Smooth muscle cell (in vitro differentiated cells): ENCODE measurements around the gene PEF1. TPM values are rescaled to one million over a fixed set of nuclear protein-coding genes. Genes with fewer than 3 reads are reported as not detected.

Source experiments
- DNase-seq: peaks from one replicate; lab custom pipeline; 2025; ENCODE audit not compliant: unreplicated experiment; lab: John Stamatoyannopoulos, UW
- H2AFZ ChIP-seq: fragments of 200-600 bp; sonication (generic); 2 replicates; pipeline ENCODE4 v1.6.0; 2016; ENCODE audit warnings: antibody characterized with exemption, low read depth, mild to moderate bottlenecking
- H3F3A ChIP-seq: fragments of 200-600 bp; sonication (generic); 2 replicates; pipeline ENCODE4 v1.6.0; 2017; ENCODE audit warnings: antibody characterized with exemption, low read depth
- H3K27ac ChIP-seq: fragments of 200-600 bp; sonication (generic); 2 replicates; pipeline ENCODE4 v1.5.1; 2016; ENCODE audit warnings: low read depth, mild to moderate bottlenecking
- H3K27me3 ChIP-seq: fragments of 200-600 bp; sonication (generic); 2 replicates; pipeline ENCODE4 v1.6.1; 2016; ENCODE audit warnings: low read depth, mild to moderate bottlenecking
- H3K36me3 ChIP-seq: fragments of 200-600 bp; sonication (generic); 2 replicates; pipeline ENCODE4 v1.5.1; 2016; ENCODE audit warnings: low read depth
- H3K4me1 ChIP-seq: fragments of 200-600 bp; sonication (generic); 2 replicates; pipeline ENCODE4 v1.5.1; 2016; ENCODE audit warnings: low read depth
- H3K4me2 ChIP-seq: fragments of 200-600 bp; sonication (generic); 2 replicates; pipeline ENCODE4 v1.6.0; 2016; ENCODE audit warnings: mild to moderate bottlenecking
- H3K4me3 ChIP-seq: fragments of 200-600 bp; sonication (generic); 2 replicates; pipeline ENCODE4 v1.5.1; 2016; ENCODE audit warnings: mild to moderate bottlenecking
- H3K79me2 ChIP-seq: fragments of 200-600 bp; sonication (generic); 2 replicates; pipeline ENCODE4 v1.6.0; 2016; ENCODE audit warnings: low read depth, mild to moderate bottlenecking
- H3K9ac ChIP-seq: fragments of 200-600 bp; sonication (generic); 2 replicates; pipeline ENCODE4 v1.6.0; 2016; ENCODE audit warnings: low read depth
- H3K9me3 ChIP-seq: fragments of 200-600 bp; sonication (generic); replicated peaks from 2 replicates; pipeline ENCODE4 v1.5.1; 2016; ENCODE audit warnings: low read depth
- H4K20me1 ChIP-seq: fragments of 200-600 bp; sonication (generic); 2 replicates; pipeline ENCODE4 v1.6.0; 2016; ENCODE audit warnings: low read depth
- CTCF ChIP-seq: fragments of 200-600 bp; sonication (generic); IDR thresholded peaks from 2 replicates; pipeline ENCODE4 v1.5.1; 2017; ENCODE audit warnings: borderline replicate concordance, mild to moderate bottlenecking, antibody characterized with exemption; ENCODE audit not compliant: insufficient read depth, poor library complexity, severe bottlenecking
- WGBS: methylation state at CpG from one replicate; pipeline ENCODE4 v1.1.7; 2016; ENCODE audit warnings: low lambda C conversion rate; 5-methylcytosine and 5-hydroxymethylcytosine counted together
- polyA plus RNA-seq: library from polyadenylated mRNA; unstranded; fragments of >200 nt; fragmentation: Nextera tagmentation; extraction: Ambion mirVana; gene quantifications from 2 replicates; pipeline ENCODE4 v1.2.1, GENCODE V29; 2016
- total RNA-seq: library from RNA; depleted of rRNA; stranded (reverse); fragments of >200 nt; gene quantifications from 2 replicates; pipeline ENCODE4 v1.2.3, GENCODE V29; 2014

Gene PEF1
- total and polyA plus RNA-seq, 2 experiments from 2014 or later = 61.4 to 77.1 TPM

DNA sequence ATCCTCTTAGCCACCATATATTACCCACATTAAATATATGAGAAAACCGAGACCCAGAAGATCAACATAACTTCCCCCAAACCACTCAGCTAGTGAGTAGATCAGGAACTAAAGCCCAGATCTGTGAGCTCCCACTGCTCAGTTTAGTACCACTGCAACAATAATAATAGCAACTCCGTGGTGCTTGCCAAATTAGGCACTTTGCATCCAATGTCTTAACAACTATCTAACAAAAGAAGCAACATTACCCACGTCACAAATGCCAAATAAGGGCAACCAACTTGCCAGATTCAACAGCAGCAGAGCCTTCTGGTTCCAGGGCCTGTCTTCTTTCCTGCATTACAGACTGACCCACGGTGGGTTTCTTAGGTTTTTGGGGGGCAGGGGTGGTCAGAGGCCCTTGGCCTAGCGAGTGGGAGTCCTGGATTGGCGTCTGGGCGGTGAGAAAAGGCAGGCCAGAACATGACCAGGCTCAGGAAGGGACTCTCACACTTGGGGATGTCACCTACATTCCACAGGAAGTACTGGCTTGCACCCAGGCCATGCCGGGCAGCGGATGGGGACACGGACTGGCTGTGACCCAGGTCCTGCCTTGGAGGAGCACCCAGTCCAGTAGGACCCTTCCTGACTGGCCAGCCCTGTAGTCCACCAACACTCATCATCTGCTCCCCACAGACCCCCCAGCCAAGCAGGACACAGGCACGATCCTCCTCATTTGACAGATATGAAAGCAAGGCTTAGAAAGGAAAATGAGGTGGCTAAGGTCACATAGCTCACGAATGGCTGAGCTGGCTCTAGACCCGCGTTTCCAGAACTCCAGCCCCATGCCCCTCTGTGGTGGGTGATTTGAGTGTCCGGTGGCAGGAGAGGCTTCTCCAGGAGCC is 22.6 kb downstream of the PEF1 start:
- 93% methylated on average over 15 of the region's 15 CpGs for whole genome bisulfite sequencing
- no peak for DNase-seq
- H3K79me2 ChIP-seq = no peaks in the 10 kb centered on the region
- no peak overlapping the region for H3K4me2 ChIP-seq
- peaks cover 13% of the 10 kb centered on the region for H3K4me1 ChIP-seq
- no peak overlapping the region for H3K27ac ChIP-seq
- TF ChIP-seq CTCF = no peak
- peaks cover 3% of the 10 kb centered on the region for H3K27me3 ChIP-seq
- no peaks in the 10 kb centered on the region for H4K20me1 ChIP-seq
- H3K9me3 ChIP-seq = no peaks in the 10 kb centered on the region
- H2AFZ ChIP-seq = no peak overlapping the region
- H3K9ac ChIP-seq = no peak overlapping the region
- no peaks in the 10 kb centered on the region for H3K36me3 ChIP-seq
- no peak overlapping the region for H3K4me3 ChIP-seq
- peaks cover 9% of the 10 kb centered on the region for H3F3A ChIP-seq

DNA sequence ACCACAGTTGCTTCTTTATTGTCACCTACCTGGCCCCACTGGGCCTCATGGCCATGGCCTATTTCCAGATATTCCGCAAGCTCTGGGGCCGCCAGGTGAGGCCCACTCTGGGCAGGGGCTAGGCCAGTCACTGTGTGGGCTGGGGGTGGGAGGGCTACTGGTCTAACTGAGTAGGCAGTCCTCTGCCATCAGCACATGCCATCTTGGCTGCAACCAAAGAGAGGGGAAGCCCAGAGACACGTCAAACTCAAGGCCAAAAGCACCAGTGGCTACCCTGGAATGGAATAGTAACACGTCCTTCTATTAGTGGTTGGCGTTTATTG is 23.2 kb downstream of the PEF1 start:
- TF ChIP-seq CTCF = no peak
- Histone ChIP-seq H3K27me3 (peaks cover 8% of the 10 kb centered on the region), H3K36me3 (no peaks in the 10 kb centered on the region), H3K4me1 (peaks cover 7% of the 10 kb centered on the region), H3K9me3 (no peaks in the 10 kb centered on the region), H3K79me2 (no peaks in the 10 kb centered on the region), H2AFZ (no peak overlapping the region), H3F3A (peaks cover 9% of the 10 kb centered on the region), H3K9ac (no peak overlapping the region), H4K20me1 (no peaks in the 10 kb centered on the region), H3K4me2 (no peak overlapping the region), H3K27ac (no peak overlapping the region), H3K4me3 (no peak overlapping the region)
- 96% methylated on average over 5 of the region's 5 CpGs for WGBS
- no peak for DNase-seq

DNA sequence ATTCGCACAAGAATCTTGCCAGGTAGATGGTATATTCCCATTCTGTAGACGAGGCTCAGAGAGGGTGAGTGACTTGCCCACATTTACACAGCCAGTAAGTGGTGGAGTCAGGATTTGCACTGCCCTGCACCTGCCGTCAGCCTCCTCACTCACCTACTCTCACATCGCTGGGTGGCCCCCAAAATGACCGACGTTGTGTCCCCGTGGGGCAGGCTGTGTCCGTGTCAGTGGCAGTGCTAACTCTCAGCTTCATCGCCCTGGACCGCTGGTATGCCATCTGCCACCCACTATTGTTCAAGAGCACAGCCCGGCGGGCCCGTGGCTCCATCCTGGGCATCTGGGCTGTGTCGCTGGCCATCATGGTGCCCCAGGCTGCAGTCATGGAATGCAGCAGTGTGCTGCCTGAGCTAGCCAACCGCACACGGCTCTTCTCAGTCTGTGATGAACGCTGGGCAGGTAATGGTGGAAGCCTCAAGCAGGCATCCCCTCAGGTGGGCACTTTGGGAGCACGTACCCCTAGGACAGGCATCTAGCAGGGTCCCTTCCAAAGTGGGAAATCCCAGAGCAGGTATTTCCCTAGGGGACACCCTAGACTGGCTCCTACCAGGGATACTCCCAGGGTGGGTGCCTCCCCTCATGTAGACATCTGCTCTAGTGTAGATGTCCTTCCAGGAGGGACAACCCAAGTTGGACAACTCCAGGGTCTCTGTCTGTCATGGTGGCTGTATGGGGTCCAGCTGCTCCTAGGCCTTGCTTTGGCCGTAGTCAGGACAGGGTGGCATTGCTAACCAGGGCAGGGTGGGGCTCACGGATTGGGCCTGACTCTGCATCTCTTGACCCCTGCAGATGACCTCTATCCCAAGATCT is 23.8 kb downstream of the PEF1 start:
- TF ChIP-seq CTCF = no peak
- peaks cover under 1% of the 10 kb centered on the region for H3K4me1 ChIP-seq
- no peak overlapping the region for H3K4me3 ChIP-seq
- H2AFZ ChIP-seq = no peak overlapping the region
- no peak overlapping the region for H3K9ac ChIP-seq
- WGBS = 93% methylated on average over 20 of the region's 20 CpGs
- no peaks in the 10 kb centered on the region for H3K9me3 ChIP-seq
- peaks cover 4% of the 10 kb centered on the region for H3F3A ChIP-seq
- H3K4me2 ChIP-seq = no peak overlapping the region
- H3K27ac ChIP-seq = no peak overlapping the region
- peaks cover 8% of the 10 kb centered on the region for H3K27me3 ChIP-seq
- H3K36me3 ChIP-seq = no peaks in the 10 kb centered on the region
- H3K79me2 ChIP-seq = no peaks in the 10 kb centered on the region
- no peaks in the 10 kb centered on the region for H4K20me1 ChIP-seq
- DNase-seq = no peak
